Embryonic facial prominence (tissue), 1 donor: ENCODE results near the gene CCDC33.

Source experiments
- DNase-seq: peaks from one replicate; pipeline ENCODE4 v3.0.0-alpha.2; 2016; ENCODE audit errors: extremely low spot score

The CCDC33 gene

DNA sequence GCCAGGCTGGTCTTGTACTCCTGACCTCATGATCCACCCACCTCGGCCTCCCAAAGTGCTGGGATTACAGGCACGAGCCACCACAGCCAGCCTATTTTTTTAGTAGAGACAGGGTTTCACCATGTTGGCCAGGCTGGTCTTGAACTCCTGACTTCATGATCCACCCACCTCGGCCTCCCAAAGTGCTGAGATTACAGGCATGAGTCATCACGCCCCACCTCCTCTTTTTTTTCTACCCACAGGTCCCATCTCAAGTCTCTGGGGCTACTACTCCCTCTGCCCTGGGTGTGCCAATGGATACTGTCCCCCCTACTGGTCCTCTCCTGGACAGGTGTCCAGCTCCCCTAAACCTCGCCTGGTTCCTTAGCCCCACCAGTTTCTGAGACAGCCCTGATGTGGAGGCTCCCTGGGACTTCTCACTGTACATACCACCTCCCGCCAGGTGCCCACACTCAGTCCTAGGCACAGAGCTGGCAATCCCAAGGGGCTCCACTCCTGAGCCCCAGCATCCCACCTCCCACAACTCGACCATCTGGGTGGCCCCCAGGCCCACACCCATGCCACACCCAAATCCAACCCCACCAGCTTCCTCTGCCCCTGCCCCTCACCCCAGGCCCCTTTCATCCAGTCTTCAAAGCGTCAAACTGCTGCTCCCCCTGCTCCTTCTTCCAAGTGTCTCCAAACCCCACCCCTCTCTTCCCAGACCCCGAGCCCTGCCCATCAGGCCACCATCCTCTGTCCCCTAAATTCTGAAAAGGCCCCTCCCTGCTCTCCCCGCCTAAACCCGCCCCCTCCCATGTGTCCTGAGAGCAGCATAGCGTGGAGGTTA is 144.4 kb downstream of the CCDC33 start:
- DNase-seq: no peak

DNA sequence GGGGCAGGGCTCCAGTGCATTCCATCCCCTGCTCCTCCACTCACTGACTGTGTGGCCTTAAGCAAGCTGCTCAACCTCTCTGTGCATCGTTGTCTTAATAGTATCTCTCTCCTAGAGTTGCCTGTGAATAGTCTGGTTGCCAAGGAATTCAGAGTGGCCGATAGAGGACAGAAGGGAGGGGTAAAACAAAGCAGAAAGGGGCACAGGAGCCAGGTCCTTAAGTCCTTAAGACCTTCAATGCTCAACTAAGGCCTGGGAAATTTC is 145.0 kb downstream of the CCDC33 start:
- DNase-seq: no peak

- no peak for DNase-seq
Measured at GRCh38 chr15:74381481-74381880, 145.4 kb downstream of the CCDC33 start.

DNA sequence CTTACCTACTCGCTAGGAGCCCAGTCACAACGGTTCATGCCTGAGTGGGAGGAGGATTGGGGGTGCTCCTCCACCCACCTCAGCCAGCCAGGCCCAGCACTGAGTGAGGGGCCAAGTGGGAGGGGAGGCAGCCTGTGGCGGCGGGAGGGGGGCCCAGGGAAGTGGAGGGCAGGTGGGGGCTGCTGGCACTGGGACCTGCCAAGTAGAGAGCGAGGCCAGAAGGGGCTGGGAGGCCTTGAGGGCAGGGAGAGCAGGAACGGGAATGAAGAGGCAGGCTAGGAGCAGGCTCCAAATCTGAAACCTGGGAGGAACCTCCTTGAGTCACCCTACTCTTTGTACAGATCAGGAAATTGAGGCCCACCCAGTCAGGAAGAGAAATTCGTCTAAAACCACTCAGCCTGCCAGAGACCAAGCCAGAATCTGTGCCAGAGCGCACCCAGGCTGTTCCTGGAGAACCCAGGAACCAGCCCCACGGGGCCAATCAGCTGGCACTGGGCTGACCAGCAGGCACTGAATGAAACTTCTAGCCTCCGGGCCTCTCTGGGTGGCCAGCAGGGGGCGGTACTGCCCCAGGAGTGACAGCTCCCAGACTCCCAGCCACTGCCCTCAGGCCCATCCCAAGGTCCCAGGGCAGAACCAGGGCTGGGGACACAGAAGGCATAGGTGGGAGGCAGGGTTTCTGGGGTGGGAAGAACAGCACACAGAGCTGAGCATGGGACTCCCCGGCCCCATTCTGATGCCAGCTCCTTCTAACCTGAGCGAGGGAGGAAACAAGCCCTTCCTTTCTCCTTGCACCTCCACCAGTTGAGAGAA is 146.1 kb downstream of the CCDC33 start:
- no peak for DNase-seq

- no peak for DNase-seq
Measured at GRCh38 chr15:74383286-74383685, 147.2 kb downstream of the CCDC33 start.

- DNase-seq: no peak
Measured at GRCh38 chr15:74383695-74384565, 147.8 kb downstream of the CCDC33 start.

- DNase-seq: no peak
Measured at GRCh38 chr15:74384566-74384880, 148.4 kb downstream of the CCDC33 start.

DNA sequence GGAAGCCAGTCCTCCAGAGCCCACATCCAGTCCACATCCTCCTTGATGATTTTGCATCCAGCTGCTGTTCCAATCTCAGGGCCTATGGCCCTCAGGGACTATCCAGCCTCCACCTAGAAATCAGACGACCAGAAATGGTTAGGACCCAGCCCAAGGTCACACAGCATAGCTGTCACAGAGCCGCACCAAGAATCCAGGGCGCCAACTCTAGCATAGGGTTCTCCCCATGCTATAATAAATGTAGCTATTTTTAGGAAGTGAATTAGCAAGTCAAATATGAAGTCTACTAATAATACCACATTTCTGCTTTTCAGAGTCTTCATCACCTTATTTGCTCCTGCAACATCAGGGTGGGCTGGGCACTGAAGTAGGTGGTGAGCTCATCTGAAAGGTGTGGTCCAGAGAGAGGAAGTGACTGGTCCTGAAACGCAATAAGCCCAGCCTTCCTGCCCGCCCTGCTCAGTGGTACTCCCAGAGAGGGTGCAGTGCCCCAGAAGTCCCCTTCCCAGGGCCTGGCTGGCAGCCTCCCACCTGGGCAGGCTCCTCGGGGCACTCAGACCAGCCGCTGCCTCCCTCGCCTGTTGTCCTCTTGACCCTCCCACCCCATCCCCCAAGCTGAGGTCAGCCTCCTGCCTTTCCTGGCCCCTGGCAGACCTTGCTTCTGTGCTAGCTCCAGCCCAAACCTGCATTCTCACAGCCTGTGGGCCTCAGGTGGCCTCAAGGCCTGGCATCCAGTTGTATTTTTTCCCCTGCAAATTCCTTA is 148.9 kb downstream of the CCDC33 start:
- DNase-seq: no peak

DNA sequence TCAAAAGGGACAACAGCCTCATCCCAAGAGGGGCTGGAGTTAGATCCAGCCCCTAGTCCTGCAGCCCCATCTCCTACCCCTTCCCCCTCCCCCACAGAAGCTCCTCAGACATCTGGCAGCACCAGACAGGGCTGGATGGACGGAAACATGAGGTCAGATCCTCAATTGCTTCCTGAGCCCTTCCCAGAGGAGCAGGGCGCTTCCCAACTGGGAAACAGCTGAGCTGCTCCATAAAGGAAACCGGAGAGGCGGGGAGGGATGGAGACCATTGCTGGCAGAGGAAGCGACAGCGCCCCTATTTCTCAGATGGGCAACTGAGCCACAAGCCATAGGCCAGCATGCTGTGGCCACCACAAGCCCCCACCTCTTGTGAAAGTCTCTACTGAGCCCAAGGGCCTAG is 149.6 kb downstream of the CCDC33 start:
- DNase-seq: no peak
